HL-60 (cell line): ENCODE measurements around the gene CCDC83.

Experiments
- DNase-seq, 2 experiments: peaks; one replicate each; pipeline ENCODE4 v3.0.0-alpha.2; 2010 to 2020; ENCODE audit warnings: low read depth in 1 of 2, low spot score in 1 of 2
- H3K27ac ChIP-seq: fragments of 250-450 bp; sonication (Bioruptor Pico); replicated peaks from 2 replicates; pipeline ENCODE4 v1.5.1; 2020; ENCODE audit warnings: mild to moderate bottlenecking, moderate library complexity
- H3K27me3 ChIP-seq: fragments of 250-450 bp; sonication (Bioruptor Pico); 2 replicates; pipeline ENCODE4 v1.5.1; 2021; ENCODE audit warnings: mild to moderate bottlenecking, moderate library complexity; ENCODE audit not compliant: insufficient read depth, poor library complexity, severe bottlenecking
- H3K4me3 ChIP-seq: replicated peaks from 2 replicates; pipeline ENCODE4 v1.5.1; 2011; ENCODE audit warnings: mild to moderate bottlenecking, control low read depth, low read length; ENCODE audit not compliant: insufficient read depth
- GABPA ChIP-seq: IDR thresholded peaks from 2 replicates; pipeline ENCODE4 v1.6.1; 2012; ENCODE audit warnings: low read depth
- POLR2AphosphoS5 ChIP-seq: IDR thresholded peaks from 2 replicates; pipeline ENCODE4 v1.6.1; 2012; ENCODE audit warnings: low read depth
- SPI1 ChIP-seq: IDR thresholded peaks from 2 replicates; pipeline ENCODE4 v1.6.1; 2012; ENCODE audit warnings: low read depth, mild to moderate bottlenecking, borderline replicate concordance
- TF ChIP-seq, protein P1 (sequence below): IDR thresholded peaks from one replicate; pipeline ENCODE4 v1.5.1; 2011; ENCODE audit warnings: low read length, control low read depth, inconsistent platforms; ENCODE audit not compliant: insufficient read depth
- TF ChIP-seq, protein P2 (sequence below): IDR thresholded peaks from 2 replicates; pipeline ENCODE4 v1.6.1; 2012; ENCODE audit warnings: low read depth; ENCODE audit not compliant: insufficient replicate concordance

CCDC83 gene

DNA sequence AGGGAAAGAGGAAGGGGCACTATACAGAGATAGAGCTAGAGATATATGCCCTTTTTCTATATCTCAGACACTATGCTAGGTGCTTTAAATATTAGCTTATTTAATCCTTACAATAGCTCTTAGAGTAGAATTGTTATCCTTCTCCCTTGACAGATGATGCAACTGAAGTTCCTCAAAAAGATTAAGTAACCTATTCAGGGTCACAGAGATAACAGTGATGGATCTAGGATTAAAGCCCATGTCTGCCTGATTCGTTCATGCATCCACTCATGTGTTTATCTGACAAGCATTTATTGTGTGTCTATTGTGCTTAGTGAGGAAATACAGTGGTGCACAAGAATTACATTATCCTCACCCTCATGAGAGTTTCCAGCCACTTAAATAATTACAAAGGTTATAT lies 8.7 kb downstream of the CCDC83 start:
- peak; percentile 32; the same call in 1 of the 2 replicates for TF ChIP-seq SPI1
- TF ChIP-seq, protein P1, sequence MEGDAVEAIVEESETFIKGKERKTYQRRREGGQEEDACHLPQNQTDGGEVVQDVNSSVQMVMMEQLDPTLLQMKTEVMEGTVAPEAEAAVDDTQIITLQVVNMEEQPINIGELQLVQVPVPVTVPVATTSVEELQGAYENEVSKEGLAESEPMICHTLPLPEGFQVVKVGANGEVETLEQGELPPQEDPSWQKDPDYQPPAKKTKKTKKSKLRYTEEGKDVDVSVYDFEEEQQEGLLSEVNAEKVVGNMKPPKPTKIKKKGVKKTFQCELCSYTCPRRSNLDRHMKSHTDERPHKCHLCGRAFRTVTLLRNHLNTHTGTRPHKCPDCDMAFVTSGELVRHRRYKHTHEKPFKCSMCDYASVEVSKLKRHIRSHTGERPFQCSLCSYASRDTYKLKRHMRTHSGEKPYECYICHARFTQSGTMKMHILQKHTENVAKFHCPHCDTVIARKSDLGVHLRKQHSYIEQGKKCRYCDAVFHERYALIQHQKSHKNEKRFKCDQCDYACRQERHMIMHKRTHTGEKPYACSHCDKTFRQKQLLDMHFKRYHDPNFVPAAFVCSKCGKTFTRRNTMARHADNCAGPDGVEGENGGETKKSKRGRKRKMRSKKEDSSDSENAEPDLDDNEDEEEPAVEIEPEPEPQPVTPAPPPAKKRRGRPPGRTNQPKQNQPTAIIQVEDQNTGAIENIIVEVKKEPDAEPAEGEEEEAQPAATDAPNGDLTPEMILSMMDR, result no peak
- TF ChIP-seq POLR2AphosphoS5, result no peak
- Histone ChIP-seq H3K27me3 (no peaks in the 10 kb centered on the region), H3K27ac (no peak overlapping the region), H3K4me3 (no peak overlapping the region)
- DNase-seq, result peak in 1 of 2 experiments; percentile 13

DNA sequence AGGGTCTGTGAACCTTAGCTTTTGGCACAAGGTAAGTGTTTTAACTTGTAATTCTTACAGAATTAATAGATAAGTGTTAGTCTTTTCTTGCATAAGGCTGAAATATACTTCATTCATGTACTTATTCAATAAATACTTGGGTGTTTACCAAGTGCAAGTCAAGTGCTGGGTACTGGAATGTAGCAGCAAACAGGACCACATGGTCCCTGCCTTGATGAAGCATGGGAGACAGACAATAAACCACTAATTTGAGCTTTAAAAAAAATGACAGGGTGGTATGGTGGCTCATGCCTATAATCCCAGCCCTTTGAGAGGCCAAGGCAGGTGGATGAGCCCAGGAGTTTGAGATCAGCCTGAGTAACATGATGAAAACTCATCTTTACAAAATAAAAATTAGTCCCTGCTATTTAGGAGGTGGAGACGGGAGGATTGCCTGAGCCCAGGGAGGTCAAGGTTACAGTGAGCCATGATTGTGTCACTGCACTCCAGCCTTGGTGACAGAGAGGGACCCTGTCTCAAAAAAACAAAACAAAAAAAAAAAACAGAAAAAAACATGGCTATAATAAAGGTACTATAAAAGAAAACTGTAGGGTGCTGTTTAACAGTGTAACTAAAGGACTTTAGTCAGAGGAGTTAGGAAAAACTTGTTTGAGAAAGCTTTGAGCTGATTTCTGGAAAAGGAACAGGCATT lies 11.1 kb downstream of the CCDC83 start:
- TF ChIP-seq, protein P2, sequence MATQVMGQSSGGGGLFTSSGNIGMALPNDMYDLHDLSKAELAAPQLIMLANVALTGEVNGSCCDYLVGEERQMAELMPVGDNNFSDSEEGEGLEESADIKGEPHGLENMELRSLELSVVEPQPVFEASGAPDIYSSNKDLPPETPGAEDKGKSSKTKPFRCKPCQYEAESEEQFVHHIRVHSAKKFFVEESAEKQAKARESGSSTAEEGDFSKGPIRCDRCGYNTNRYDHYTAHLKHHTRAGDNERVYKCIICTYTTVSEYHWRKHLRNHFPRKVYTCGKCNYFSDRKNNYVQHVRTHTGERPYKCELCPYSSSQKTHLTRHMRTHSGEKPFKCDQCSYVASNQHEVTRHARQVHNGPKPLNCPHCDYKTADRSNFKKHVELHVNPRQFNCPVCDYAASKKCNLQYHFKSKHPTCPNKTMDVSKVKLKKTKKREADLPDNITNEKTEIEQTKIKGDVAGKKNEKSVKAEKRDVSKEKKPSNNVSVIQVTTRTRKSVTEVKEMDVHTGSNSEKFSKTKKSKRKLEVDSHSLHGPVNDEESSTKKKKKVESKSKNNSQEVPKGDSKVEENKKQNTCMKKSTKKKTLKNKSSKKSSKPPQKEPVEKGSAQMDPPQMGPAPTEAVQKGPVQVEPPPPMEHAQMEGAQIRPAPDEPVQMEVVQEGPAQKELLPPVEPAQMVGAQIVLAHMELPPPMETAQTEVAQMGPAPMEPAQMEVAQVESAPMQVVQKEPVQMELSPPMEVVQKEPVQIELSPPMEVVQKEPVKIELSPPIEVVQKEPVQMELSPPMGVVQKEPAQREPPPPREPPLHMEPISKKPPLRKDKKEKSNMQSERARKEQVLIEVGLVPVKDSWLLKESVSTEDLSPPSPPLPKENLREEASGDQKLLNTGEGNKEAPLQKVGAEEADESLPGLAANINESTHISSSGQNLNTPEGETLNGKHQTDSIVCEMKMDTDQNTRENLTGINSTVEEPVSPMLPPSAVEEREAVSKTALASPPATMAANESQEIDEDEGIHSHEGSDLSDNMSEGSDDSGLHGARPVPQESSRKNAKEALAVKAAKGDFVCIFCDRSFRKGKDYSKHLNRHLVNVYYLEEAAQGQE, result no peak
- TF ChIP-seq, protein P1, result no peak
- TF ChIP-seq SPI1 (no peak), GABPA (no peak), POLR2AphosphoS5 (no peak)
- H3K4me3 ChIP-seq, result no peak overlapping the region
- DNase-seq, result no peak
- no peaks in the 10 kb centered on the region for H3K27me3 ChIP-seq
- H3K27ac ChIP-seq, result no peak overlapping the region

DNA sequence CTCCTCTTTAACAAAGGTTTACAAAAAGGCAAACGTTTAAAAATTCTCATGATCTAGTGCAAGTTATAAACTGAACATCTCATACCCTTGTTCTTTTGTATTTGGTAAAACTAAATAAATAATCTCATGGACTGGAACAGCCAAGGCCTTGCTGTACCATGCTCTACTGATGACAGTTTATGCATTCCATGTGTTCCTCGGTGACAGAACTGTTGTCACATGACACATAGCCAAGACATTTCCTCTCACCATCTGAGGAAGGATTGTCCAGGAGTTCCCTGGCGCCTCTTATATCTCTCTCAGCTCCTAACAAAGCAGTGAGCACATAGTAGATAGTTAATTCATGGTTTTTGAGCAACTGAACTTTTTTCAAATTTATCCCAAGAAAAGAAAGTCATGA lies 12.6 kb downstream of the CCDC83 start:
- TF ChIP-seq GABPA (no peak), SPI1 (no peak), POLR2AphosphoS5 (no peak)
- TF ChIP-seq, protein P2, result no peak
- TF ChIP-seq, protein P1, result no peak
- no peaks in the 10 kb centered on the region for H3K27me3 ChIP-seq

DNA sequence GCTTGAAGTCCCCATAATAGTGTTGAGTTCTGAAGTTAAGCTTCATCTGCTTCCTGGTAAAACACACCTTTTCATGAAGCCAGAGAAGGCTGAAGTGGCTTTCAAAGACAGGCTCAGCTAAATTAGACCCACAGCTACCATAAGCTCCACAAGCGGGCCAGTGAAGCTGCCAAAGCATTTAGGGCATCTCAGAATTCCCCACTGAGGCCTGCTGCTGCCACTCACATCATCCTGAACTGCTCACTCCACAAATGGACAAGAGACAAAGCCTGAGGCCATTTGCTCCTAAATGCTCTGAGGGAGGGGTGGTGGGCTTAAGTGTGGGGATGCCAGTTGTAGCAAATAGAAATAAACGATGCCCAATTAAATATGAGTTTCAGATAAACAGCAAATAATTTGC lies 14.6 kb downstream of the CCDC83 start:
- Histone ChIP-seq H3K4me3 (no peak overlapping the region), H3K27me3 (no peaks in the 10 kb centered on the region), H3K27ac (no peak overlapping the region)
- no peak for DNase-seq
- TF ChIP-seq GABPA (no peak), SPI1 (no peak), POLR2AphosphoS5 (no peak)
- TF ChIP-seq, protein P1, result no peak
- TF ChIP-seq, protein P2, result no peak

More for the DNA sequence above, 12.6 kb downstream of the CCDC83 start:
- no peak overlapping the region for H3K27ac ChIP-seq
- DNase-seq, result no peak
- H3K4me3 ChIP-seq, result no peak overlapping the region
